Activated CD8-positive, alpha-beta memory T cell treated with anti-CD3 and anti-CD28 coated beads for 1 hour (primary cell): ENCODE results near the gene RABEPK.
"Not testable (repeated sequence)": the region's sequence is repeated elsewhere in the genome, so short reads cannot be mapped to it uniquely, and the experiment has no call there.

ENCODE experiments used
- DNase-seq, 2 donors: peaks; one replicate each; pipeline ENCODE4 v3.0.0-alpha.2; 2020; ENCODE audit warnings: low read depth in 1 of 2; ENCODE audit errors: extremely low read depth in 1 of 2

The RABEPK gene

GRCh38 chr9:125243792-125244260, 43.5 kb downstream of the RABEPK start:
- DNase-seq = no peak

GRCh38 chr9:125246261-125246667, 45.9 kb downstream of the RABEPK start:
- no peak for DNase-seq

GRCh38 chr9:125254231-125254630, 53.9 kb downstream of the RABEPK start:
- DNase-seq = no peak

- no peak for DNase-seq
Observed at GRCh38 chr9:125255781-125256391, 55.5 kb downstream of the RABEPK start.

GRCh38 chr9:125258160-125258785, 57.9 kb downstream of the RABEPK start:
- DNase-seq = no peak

GRCh38 chr9:125258832-125259534, 58.6 kb downstream of the RABEPK start:
- DNase-seq = no peak

GRCh38 chr9:125260561-125260960, 60.2 kb downstream of the RABEPK start:
- DNase-seq = no peak

- peak; percentile 49 to 82 for DNase-seq
Observed at GRCh38 chr9:125261501-125262293, 61.4 kb downstream of the RABEPK start, which contains the start of gene GAPVD1. Gene GAPVD1, plus strand, starts transcription at chr9:125261826. Its CDS starts 37,096 bp downstream, at chr9:125298922.

- no peak for DNase-seq
Observed at GRCh38 chr9:125262294-125262991, 62.1 kb downstream of the RABEPK start.

- DNase-seq = not testable (repeated sequence)
Observed at GRCh38 chr9:125264068-125264467, 63.7 kb downstream of the RABEPK start.

GRCh38 chr9:125268394-125269013, 68.2 kb downstream of the RABEPK start:
- DNase-seq = no peak

GRCh38 chr9:125269014-125269397, 68.7 kb downstream of the RABEPK start:
- no peak for DNase-seq

GRCh38 chr9:125271081-125271480, 70.7 kb downstream of the RABEPK start:
- no peak for DNase-seq

- no peak for DNase-seq
Observed at GRCh38 chr9:125272697-125273096, 72.4 kb downstream of the RABEPK start.

GRCh38 chr9:125276771-125277170, 76.4 kb downstream of the RABEPK start:
- no peak for DNase-seq

GRCh38 chr9:125277411-125277810, 77.1 kb downstream of the RABEPK start:
- DNase-seq = no peak

GRCh38 chr9:125280945-125281344, 80.6 kb downstream of the RABEPK start:
- DNase-seq = no peak
